Panc1 (cell line): ENCODE measurements around the gene SCN8A. TPM values are rescaled to one million over a fixed set of nuclear protein-coding genes. Genes with fewer than 3 reads are reported as not detected.

Source experiments
- ATAC-seq: fragments of 200-7000 bp; cut with Tn5 transposase; 2 replicates; pipeline ENCODE4 v1.9.1; 2020; ENCODE audit warnings: mild to moderate bottlenecking, moderate library complexity
- BruUV-seq: library from RNA; stranded (reverse); fragments of 400-500 nt; replicated peaks from 2 replicates; lab custom pipeline; 2021; lab: Mats Ljungman, UMichigan
- CTCF ChIA-PET: fragments of 300-600 bp; sonication (Branson Sonifier 250); formaldehyde crosslinking; loops from one replicate; lab custom pipeline; 2022; ENCODE audit warnings: antibody characterized with exemption; lab: Charles Lee
- POLR2A ChIA-PET: fragments of 300-600 bp; sonication (Branson Sonifier 250); formaldehyde crosslinking; loops from one replicate; lab custom pipeline; 2022; ENCODE audit warnings: antibody characterized with exemption; lab: Charles Lee
- DNase-seq: peaks from one replicate; pipeline ENCODE4 v3.0.0-alpha.2; 2010; ENCODE audit warnings: low read depth, low spot score
- H3K27ac ChIP-seq: 2 replicates; pipeline ENCODE4 v1.5.1; 2011; ENCODE audit warnings: mild to moderate bottlenecking, low read length, inconsistent platforms
- H3K27me3 ChIP-seq: fragments of 200-500 bp; sonication (Bioruptor generic); 2 replicates; pipeline ENCODE4 v1.6.0; 2014; ENCODE audit warnings: low read length, inconsistent platforms; ENCODE audit not compliant: control insufficient read depth, insufficient read depth
- H3K36me3 ChIP-seq: fragments of 200-500 bp; sonication (Bioruptor generic); 2 replicates; pipeline ENCODE4 v1.5.1; 2014; ENCODE audit warnings: inconsistent platforms, mild to moderate bottlenecking, low read length, moderate library complexity; ENCODE audit not compliant: control insufficient read depth, insufficient read depth
- H3K4me1 ChIP-seq: 2 replicates; pipeline ENCODE4 v1.5.1; 2011; ENCODE audit warnings: inconsistent platforms, mild to moderate bottlenecking, low read length, moderate library complexity; ENCODE audit not compliant: control insufficient read depth, insufficient read depth
- H3K4me3 ChIP-seq, 2 experiments: 2 replicates each; pipeline ENCODE4 v1.5.1; 2011 to 2012; ENCODE audit warnings: low read depth in 2 of 2, low read length in 2 of 2, mild to moderate bottlenecking in 2 of 2, inconsistent platforms in 1 of 2, moderate library complexity in 1 of 2
- H3K9me3 ChIP-seq: fragments of 200-500 bp; sonication (Bioruptor generic); 2 replicates; pipeline ENCODE4 v1.5.1; 2014; ENCODE audit warnings: low read depth, mild to moderate bottlenecking, inconsistent platforms, low read length, moderate library complexity; ENCODE audit not compliant: control insufficient read depth, insufficient read depth
- POLR2AphosphoS5 ChIP-seq: IDR thresholded peaks from 2 replicates; pipeline ENCODE4 v1.6.1; 2012; ENCODE audit warnings: mild to moderate bottlenecking, low read depth, low read length, moderate library complexity
- SIN3A ChIP-seq: IDR thresholded peaks from 2 replicates; pipeline ENCODE4 v1.6.1; 2012; ENCODE audit warnings: low read depth, mild to moderate bottlenecking, low read length, moderate library complexity, borderline replicate concordance; ENCODE audit not compliant: insufficient read depth
- TCF7L2 ChIP-seq: IDR thresholded peaks from 2 replicates; pipeline ENCODE4 v1.6.1; 2011; ENCODE audit warnings: mild to moderate bottlenecking, low read depth, low read length, inconsistent platforms
- in situ Hi-C: cut with HindIII; loops from 2 replicates; pipeline ENCODE4 v1.10.0; 2016; ENCODE audit warnings: low sequenced_read_pairs, low pct_unique_long_range_greater_than_20kb
- intact Hi-C: fragments of 100-400 bp; cut with micrococcal nuclease; formaldehyde crosslinking; loops from one replicate; pipeline ENCODE4 v1.10.0; 2022; ENCODE audit not compliant: unreplicated experiment
- total RNA-seq: library from RNA; stranded (reverse); gene quantifications from one replicate; pipeline ENCODE4 v1.2.1, GENCODE V29; 2021; ENCODE audit not compliant: unreplicated experiment
- TF ChIP-seq, protein P1 (sequence below), 2 experiments: IDR thresholded peaks; 2 replicates each; pipeline ENCODE4 v1.6.1; 2011 to 2012; ENCODE audit warnings: low read depth in 2 of 2, control low read depth in 1 of 2, low read length in 1 of 2, mild to moderate bottlenecking in 1 of 2, moderate library complexity in 1 of 2; ENCODE audit not compliant: insufficient read depth in 1 of 2
- TF ChIP-seq, protein P2 (sequence below): fragments of 450-650 bp; IDR thresholded peaks from 2 replicates; pipeline ENCODE4 v1.5.1; 2017; ENCODE audit warnings: mild to moderate bottlenecking

The SCN8A gene
- total RNA-seq, 1 experiment from 2014 or later = 8.6 TPM

DNA sequence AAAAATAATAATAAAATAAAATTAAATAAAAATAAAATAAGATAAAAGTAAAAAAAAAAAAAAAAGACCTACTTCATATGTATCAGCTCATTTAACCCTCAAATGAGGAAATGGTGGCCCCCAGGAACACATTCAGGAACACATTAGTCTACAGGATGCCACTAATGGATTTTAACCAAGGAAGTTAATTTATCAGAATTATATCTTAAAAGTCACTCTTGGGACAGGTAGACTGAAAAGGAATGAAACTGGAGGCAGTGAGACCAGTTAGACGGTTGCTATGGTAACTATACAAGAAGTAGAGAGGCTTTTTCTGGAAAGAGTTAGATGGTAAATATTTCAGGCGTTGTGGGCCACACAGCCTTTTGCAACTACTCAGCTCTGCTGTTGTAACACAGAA lies 54.9 kb downstream of the SCN8A start:
- in situ Hi-C loops = no loop called here
- no peak for ATAC-seq
- Histone ChIP-seq H3K4me1 (no peaks in the 10 kb centered on the region), H3K36me3 (no peaks in the 10 kb centered on the region), H3K27ac (no peak overlapping the region), H3K4me3 (no peak overlapping the region), H3K27me3 (no peaks in the 10 kb centered on the region), H3K9me3 (no peaks in the 10 kb centered on the region)
- ChIA-PET POLR2A (interaction anchor here (0.7 kb wide), 1 partner anchor 52 kb away, joined by 6 read pairs; no protein-coding TSS in a partner anchor), CTCF (no interaction called here)
- no peak for DNase-seq
- no peak for TF ChIP-seq SIN3A
- intact Hi-C loops = no loop called here
- no TSS peak for BruUV-seq

DNA sequence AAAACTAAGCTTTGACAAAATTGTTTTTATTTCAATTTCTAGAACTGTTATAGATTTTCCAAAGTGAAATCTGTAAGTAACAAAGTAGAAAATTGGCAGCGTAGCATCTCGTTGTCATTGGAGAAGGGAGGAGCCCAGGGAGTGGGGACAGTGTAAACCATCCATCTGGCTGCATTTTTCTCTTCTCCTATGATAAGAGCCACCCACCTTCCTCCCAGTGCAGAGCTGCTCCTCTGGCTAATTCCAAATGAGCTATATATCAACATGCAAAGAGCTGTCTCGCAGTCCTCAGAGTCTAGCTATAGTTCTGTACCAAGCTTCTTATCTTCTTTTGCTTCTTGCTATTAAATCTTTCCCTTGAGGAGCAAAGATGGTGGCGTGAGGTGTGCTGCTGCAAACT lies 56.6 kb downstream of the SCN8A start:
- Histone ChIP-seq H3K9me3 (no peaks in the 10 kb centered on the region), H3K27ac (no peak overlapping the region), H3K27me3 (no peaks in the 10 kb centered on the region), H3K4me3 (no peak overlapping the region), H3K36me3 (no peaks in the 10 kb centered on the region), H3K4me1 (no peaks in the 10 kb centered on the region)
- ATAC-seq (no peak), DNase-seq (no peak)
- no TSS peak for BruUV-seq
- intact Hi-C loops (no loop called here), in situ Hi-C loops (no loop called here)
- ChIA-PET CTCF (no interaction called here), POLR2A (interaction anchor here (0.6 kb wide), 1 partner anchor 27 kb away, joined by 3 read pairs; no protein-coding TSS in a partner anchor)
- TF ChIP-seq, protein P1, sequence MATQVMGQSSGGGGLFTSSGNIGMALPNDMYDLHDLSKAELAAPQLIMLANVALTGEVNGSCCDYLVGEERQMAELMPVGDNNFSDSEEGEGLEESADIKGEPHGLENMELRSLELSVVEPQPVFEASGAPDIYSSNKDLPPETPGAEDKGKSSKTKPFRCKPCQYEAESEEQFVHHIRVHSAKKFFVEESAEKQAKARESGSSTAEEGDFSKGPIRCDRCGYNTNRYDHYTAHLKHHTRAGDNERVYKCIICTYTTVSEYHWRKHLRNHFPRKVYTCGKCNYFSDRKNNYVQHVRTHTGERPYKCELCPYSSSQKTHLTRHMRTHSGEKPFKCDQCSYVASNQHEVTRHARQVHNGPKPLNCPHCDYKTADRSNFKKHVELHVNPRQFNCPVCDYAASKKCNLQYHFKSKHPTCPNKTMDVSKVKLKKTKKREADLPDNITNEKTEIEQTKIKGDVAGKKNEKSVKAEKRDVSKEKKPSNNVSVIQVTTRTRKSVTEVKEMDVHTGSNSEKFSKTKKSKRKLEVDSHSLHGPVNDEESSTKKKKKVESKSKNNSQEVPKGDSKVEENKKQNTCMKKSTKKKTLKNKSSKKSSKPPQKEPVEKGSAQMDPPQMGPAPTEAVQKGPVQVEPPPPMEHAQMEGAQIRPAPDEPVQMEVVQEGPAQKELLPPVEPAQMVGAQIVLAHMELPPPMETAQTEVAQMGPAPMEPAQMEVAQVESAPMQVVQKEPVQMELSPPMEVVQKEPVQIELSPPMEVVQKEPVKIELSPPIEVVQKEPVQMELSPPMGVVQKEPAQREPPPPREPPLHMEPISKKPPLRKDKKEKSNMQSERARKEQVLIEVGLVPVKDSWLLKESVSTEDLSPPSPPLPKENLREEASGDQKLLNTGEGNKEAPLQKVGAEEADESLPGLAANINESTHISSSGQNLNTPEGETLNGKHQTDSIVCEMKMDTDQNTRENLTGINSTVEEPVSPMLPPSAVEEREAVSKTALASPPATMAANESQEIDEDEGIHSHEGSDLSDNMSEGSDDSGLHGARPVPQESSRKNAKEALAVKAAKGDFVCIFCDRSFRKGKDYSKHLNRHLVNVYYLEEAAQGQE (IDR thresholded peaks at IDR 0.05; ENCODE audit: insufficient read depth in 1 of 2, low read depth in 2 of 2, low read length in 1 of 2) = no peak
- no peak for TF ChIP-seq SIN3A
- no peak for TF ChIP-seq POLR2AphosphoS5
- TF ChIP-seq, protein P2, sequence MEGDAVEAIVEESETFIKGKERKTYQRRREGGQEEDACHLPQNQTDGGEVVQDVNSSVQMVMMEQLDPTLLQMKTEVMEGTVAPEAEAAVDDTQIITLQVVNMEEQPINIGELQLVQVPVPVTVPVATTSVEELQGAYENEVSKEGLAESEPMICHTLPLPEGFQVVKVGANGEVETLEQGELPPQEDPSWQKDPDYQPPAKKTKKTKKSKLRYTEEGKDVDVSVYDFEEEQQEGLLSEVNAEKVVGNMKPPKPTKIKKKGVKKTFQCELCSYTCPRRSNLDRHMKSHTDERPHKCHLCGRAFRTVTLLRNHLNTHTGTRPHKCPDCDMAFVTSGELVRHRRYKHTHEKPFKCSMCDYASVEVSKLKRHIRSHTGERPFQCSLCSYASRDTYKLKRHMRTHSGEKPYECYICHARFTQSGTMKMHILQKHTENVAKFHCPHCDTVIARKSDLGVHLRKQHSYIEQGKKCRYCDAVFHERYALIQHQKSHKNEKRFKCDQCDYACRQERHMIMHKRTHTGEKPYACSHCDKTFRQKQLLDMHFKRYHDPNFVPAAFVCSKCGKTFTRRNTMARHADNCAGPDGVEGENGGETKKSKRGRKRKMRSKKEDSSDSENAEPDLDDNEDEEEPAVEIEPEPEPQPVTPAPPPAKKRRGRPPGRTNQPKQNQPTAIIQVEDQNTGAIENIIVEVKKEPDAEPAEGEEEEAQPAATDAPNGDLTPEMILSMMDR = no peak
- TF ChIP-seq TCF7L2 = no peak

DNA sequence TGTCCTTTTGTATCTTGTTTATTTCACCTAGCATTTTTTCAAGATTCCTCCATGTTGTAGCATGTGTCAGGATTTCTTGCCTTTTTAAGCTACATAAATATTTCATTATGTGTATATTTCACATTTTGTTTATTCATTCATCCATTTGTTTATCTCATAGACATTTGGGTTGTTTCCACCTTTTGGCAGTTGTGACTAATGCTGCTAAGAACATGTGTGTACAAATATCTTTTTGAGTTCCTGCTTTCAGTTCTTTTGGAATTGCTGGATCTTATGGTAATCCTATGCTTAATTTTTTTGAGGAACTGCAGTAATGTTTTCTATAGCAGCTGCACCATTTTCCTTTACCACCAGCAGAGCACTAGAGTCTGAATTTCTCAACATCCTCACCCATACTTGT lies 62.4 kb downstream of the SCN8A start:
- CTCF ChIA-PET = no interaction called here
- in situ Hi-C loops = no loop called here
- Histone ChIP-seq H3K27me3 (no peaks in the 10 kb centered on the region), H3K27ac (no peak overlapping the region), H3K4me1 (no peaks in the 10 kb centered on the region), H3K4me3 (no peak overlapping the region), H3K9me3 (no peaks in the 10 kb centered on the region), H3K36me3 (no peaks in the 10 kb centered on the region)
- BruUV-seq = no TSS peak
- intact Hi-C loops = no loop called here
- DNase-seq (no peak), ATAC-seq (no peak)
- no peak for TF ChIP-seq SIN3A
- TF ChIP-seq, protein P2 = no peak
- TF ChIP-seq TCF7L2 = no peak
- TF ChIP-seq POLR2AphosphoS5 = no peak
- TF ChIP-seq, protein P1 (IDR thresholded peaks at IDR 0.05; ENCODE audit: insufficient read depth in 1 of 2, low read depth in 2 of 2, low read length in 1 of 2) = no peak
- POLR2A ChIA-PET = interaction anchor here (0.6 kb wide), 1 partner anchor 323 kb away, joined by 6 read pairs; no protein-coding TSS in a partner anchor
